B cell (primary cell): ENCODE measurements around the gene SLCO3A1. TPM values are rescaled to one million over a fixed set of nuclear protein-coding genes. Genes with fewer than 3 reads are reported as not detected.

Experiments used
- ATAC-seq: fragments of 200-7000 bp; cut with Tn5 transposase; one replicate; pipeline ENCODE4 v1.10.0; 2021; ENCODE audit warnings: low read depth, mild to moderate bottlenecking, moderate number of reproducible peaks, moderate library complexity
- CTCF ChIA-PET: fragments of 350-600 bp; sonication (Branson Sonifier 250); formaldehyde crosslinking; loops from one replicate; lab custom pipeline; 2021; ENCODE audit warnings: antibody characterized with exemption, inconsistent platforms; lab: Charles Lee
- POLR2A ChIA-PET: fragments of 350-600 bp; sonication (Branson Sonifier 250); formaldehyde crosslinking; loops from one replicate; lab custom pipeline; 2021; ENCODE audit warnings: antibody characterized with exemption; lab: Charles Lee
- DNase-seq: peaks from one replicate; pipeline ENCODE4 v3.0.0; 2013
- H2AFZ ChIP-seq: 2 replicates; pipeline ENCODE4 v1.6.1; 2012; ENCODE audit warnings: mild to moderate bottlenecking, low read depth, low read length; ENCODE audit not compliant: insufficient read depth, poor library complexity, severe bottlenecking
- H3K27ac ChIP-seq, 2 donors: 1 replicate in 1 of 2; 2 replicates in 1 of 2; pipeline ENCODE4 v1.5.1; 2012 to 2013; ENCODE audit warnings: low read length in 2 of 2, mild to moderate bottlenecking in 2 of 2, moderate library complexity in 1 of 2
- H3K27me3 ChIP-seq, 4 experiments: fragments of 200-600 bp in 1 of 4; sonication (generic) in 1 of 4; replicated peaks in 1 of 4; 1 replicate in 2 of 4; 2 replicates in 2 of 4; pipeline versions ENCODE4 v1.6.1 to v1.7.0; 2013 to 2016; ENCODE audit warnings: low read length in 3 of 4, mild to moderate bottlenecking in 2 of 4, mixed read lengths in 1 of 4, moderate library complexity in 1 of 4; ENCODE audit not compliant: insufficient read depth in 4 of 4, control insufficient read depth in 3 of 4; ENCODE audit errors: control extremely low read depth in 1 of 4
- H3K36me3 ChIP-seq, 2 experiments: replicated peaks in 1 of 2; 1 replicate in 1 of 2; 2 replicates in 1 of 2; pipeline versions ENCODE4 v1.6.1 to v1.7.1; 2013; ENCODE audit warnings: low read length in 1 of 2; ENCODE audit not compliant: insufficient read depth in 2 of 2, control insufficient read depth in 1 of 2; ENCODE audit errors: control extremely low read depth in 1 of 2, extremely low read depth in 1 of 2
- H3K4me1 ChIP-seq, 2 donors: fragments of 200-600 bp in 1 of 2; sonication (generic) in 1 of 2; 1 replicate in 1 of 2; 2 replicates in 1 of 2; pipeline versions ENCODE4 v1.5.1 to v1.6.1; 2013 to 2017; ENCODE audit warnings: low read length in 2 of 2; ENCODE audit not compliant: control insufficient read depth in 2 of 2, insufficient read depth in 2 of 2
- H3K4me2 ChIP-seq: replicated peaks from 2 replicates; pipeline ENCODE3; 2012; ENCODE audit warnings: mild to moderate bottlenecking, low read depth, low read length; ENCODE audit not compliant: poor library complexity, severe bottlenecking
- H3K4me3 ChIP-seq, 5 experiments: fragments of 200-600 bp in 1 of 5; sonication (generic) in 1 of 5; 1 replicate in 3 of 5; 2 replicates in 2 of 5; pipeline versions ENCODE4 v1.5.1 to v1.7.0; 2011 to 2016; ENCODE audit warnings: low read length in 4 of 5, mild to moderate bottlenecking in 4 of 5, low read depth in 2 of 5, control low read depth in 1 of 5, moderate library complexity in 1 of 5; ENCODE audit not compliant: insufficient read depth in 1 of 5; ENCODE audit errors: control extremely low read depth in 1 of 5, extremely low read depth in 1 of 5
- H3K79me2 ChIP-seq: fragments of 200-600 bp; sonication (generic); one replicate; pipeline ENCODE4 v1.6.0; 2016; ENCODE audit warnings: low read length; ENCODE audit not compliant: control insufficient read depth, insufficient read depth
- H3K9ac ChIP-seq: fragments of 200-600 bp; sonication (generic); 2 replicates; pipeline ENCODE4 v1.6.1; 2017; ENCODE audit warnings: mild to moderate bottlenecking, low read length, moderate library complexity
- H3K9me3 ChIP-seq, 3 donors: one replicate each; pipeline versions ENCODE4 v1.6.1 to v1.7.1; 2013; ENCODE audit warnings: low read length in 2 of 3; ENCODE audit not compliant: control insufficient read depth in 2 of 3, insufficient read depth in 1 of 3; ENCODE audit errors: control extremely low read depth in 1 of 3
- H4K20me1 ChIP-seq: 2 replicates; pipeline ENCODE4 v1.6.0; 2012; ENCODE audit warnings: mild to moderate bottlenecking, low read length; ENCODE audit not compliant: insufficient read depth, control insufficient read depth, poor library complexity, severe bottlenecking
- H3K27ac Mint-ChIP-seq: one replicate; pipeline ENCODE4 v1.8.0; 2021; ENCODE audit warnings: mixed read lengths
- H3K27me3 Mint-ChIP-seq: one replicate; pipeline ENCODE4 v1.8.0; 2021; ENCODE audit warnings: mixed read lengths
- H3K4me1 Mint-ChIP-seq: one replicate; pipeline ENCODE4 v1.8.0; 2021; ENCODE audit warnings: mixed read lengths
- H3K4me3 Mint-ChIP-seq: one replicate; pipeline ENCODE4 v1.8.0; 2021; ENCODE audit warnings: mixed read lengths
- H3K9me3 Mint-ChIP-seq: one replicate; pipeline ENCODE4 v1.8.0; 2022; ENCODE audit warnings: mixed read lengths; ENCODE audit not compliant: insufficient read depth
- EZH2 ChIP-seq: IDR thresholded peaks from 2 replicates; pipeline ENCODE4 v1.6.1; 2012; ENCODE audit warnings: borderline replicate concordance, low read depth, mild to moderate bottlenecking, moderate library complexity, low read length; ENCODE audit not compliant: insufficient read depth, poor library complexity, severe bottlenecking
- WGBS: methylation state at CpG from one replicate; pipeline ENCODE4 v1.1.5; 2013; ENCODE audit warnings: missing lambda C conversion rate; ENCODE audit not compliant: insufficient coverage; 5-methylcytosine and 5-hydroxymethylcytosine counted together
- intact Hi-C: fragments of 100-400 bp; cut with micrococcal nuclease; formaldehyde crosslinking; loops from one replicate; pipeline ENCODE4 v1.10.0; 2022
- polyA plus RNA-seq: library from polyadenylated mRNA; depleted of rRNA; stranded (reverse); fragments of >200 nt; gene quantifications from 2 replicates; pipeline ENCODE4 v1.2.3, GENCODE V29; 2012
- total RNA-seq, 2 donors: library from RNA; stranded (reverse); fragments of 120-200 nt in 1 of 2; gene quantifications; 1 replicate in 1 of 2; 2 replicates in 1 of 2; pipeline versions ENCODE4 v1.2.3 to v1.2.4, GENCODE V29; 2013 to 2022
- TF ChIP-seq, protein P1 (sequence below): fragments of 200-600 bp; IDR thresholded peaks from one replicate; pipeline ENCODE4 v1.8.0; 2022; ENCODE audit warnings: antibody characterized with exemption, mild to moderate bottlenecking

SLCO3A1 gene
- total and polyA plus RNA-seq, 2 donors (not counting 1 experiment from before 2014, with no cell fraction given), result 0.99 to 2.3 TPM

DNA sequence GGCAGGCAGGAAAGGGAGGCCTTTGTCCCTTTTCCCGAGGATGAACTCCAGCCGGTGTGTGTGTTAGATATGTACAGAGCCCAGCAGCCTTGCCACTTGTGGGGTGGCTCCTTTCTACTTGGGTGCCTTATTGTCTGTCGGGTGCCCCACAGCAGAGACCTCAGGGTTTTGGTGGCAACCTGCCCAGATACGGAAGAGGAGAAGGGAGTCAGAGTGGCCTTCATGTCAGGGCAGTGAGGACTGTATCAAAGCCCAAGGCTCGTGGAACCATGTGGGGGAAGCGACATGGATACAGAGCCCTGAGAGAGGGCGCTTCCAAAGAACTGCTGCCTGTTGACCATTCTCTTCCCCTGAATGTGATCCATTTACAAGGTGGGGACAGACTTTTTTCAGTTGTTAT, 166.2 kb downstream of the SLCO3A1 start:
- H3K79me2 ChIP-seq, result no peaks in the 10 kb centered on the region
- H3K27me3 ChIP-seq, result peaks cover 0 to 2% (median 0%) of the 10 kb centered on the region in 4 experiments
- H4K20me1 ChIP-seq, result no peaks in the 10 kb centered on the region
- intact Hi-C loops, result no loop called here
- H3K9me3 ChIP-seq, result no peaks in the 10 kb centered on the region
- no peak overlapping the region for H3K9ac ChIP-seq
- 97% methylated on average over 6 of the region's 7 CpGs for WGBS
- no peaks in the 10 kb centered on the region for H3K36me3 ChIP-seq
- no peak for DNase-seq
- ChIA-PET POLR2A (no interaction called here), CTCF (no interaction called here)
- H3K4me2 ChIP-seq, result no peak overlapping the region
- H3K4me3 ChIP-seq, result no peak overlapping the region
- ATAC-seq, result no peak
- TF ChIP-seq, protein P1, sequence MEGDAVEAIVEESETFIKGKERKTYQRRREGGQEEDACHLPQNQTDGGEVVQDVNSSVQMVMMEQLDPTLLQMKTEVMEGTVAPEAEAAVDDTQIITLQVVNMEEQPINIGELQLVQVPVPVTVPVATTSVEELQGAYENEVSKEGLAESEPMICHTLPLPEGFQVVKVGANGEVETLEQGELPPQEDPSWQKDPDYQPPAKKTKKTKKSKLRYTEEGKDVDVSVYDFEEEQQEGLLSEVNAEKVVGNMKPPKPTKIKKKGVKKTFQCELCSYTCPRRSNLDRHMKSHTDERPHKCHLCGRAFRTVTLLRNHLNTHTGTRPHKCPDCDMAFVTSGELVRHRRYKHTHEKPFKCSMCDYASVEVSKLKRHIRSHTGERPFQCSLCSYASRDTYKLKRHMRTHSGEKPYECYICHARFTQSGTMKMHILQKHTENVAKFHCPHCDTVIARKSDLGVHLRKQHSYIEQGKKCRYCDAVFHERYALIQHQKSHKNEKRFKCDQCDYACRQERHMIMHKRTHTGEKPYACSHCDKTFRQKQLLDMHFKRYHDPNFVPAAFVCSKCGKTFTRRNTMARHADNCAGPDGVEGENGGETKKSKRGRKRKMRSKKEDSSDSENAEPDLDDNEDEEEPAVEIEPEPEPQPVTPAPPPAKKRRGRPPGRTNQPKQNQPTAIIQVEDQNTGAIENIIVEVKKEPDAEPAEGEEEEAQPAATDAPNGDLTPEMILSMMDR, result no peak
- TF ChIP-seq EZH2, result no peak
- Mint-ChIP-seq H3K27ac (no peak overlapping the region), H3K27me3 (no peaks in the 10 kb centered on the region), H3K4me1 (no peaks in the 10 kb centered on the region), H3K4me3 (no peak overlapping the region), H3K9me3 (no peaks in the 10 kb centered on the region)
- H2AFZ ChIP-seq, result no peak overlapping the region
- H3K27ac ChIP-seq, result no peak overlapping the region
- H3K4me1 ChIP-seq, result no peaks in the 10 kb centered on the region

DNA sequence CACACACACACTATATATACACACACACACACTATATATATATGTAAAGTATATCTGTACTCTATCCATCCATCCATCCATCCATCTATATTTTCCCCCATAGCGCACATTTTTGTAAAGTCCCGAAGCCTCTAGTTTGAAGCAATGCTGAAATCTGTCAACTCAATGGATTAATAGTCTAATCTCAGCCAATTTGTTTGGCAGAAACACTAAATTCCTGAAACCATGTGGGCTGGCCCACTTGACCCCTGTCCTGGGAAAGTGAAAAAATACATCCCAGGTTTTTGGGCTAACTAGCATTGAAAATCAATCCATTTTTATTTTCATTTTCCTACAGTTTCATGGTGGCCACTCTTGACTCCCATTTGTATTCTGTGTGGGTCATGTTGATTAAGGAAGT, 166.7 kb downstream of the SLCO3A1 start:
- Mint-ChIP-seq H3K27ac (no peak overlapping the region), H3K4me1 (no peaks in the 10 kb centered on the region), H3K4me3 (no peak overlapping the region), H3K27me3 (no peaks in the 10 kb centered on the region), H3K9me3 (no peaks in the 10 kb centered on the region)
- Histone ChIP-seq H2AFZ (no peak overlapping the region), H3K4me2 (no peak overlapping the region), H4K20me1 (no peaks in the 10 kb centered on the region), H3K36me3 (no peaks in the 10 kb centered on the region), H3K27me3 (no peaks in the 10 kb centered on the region), H3K4me3 (no peak overlapping the region), H3K4me1 (no peaks in the 10 kb centered on the region), H3K27ac (no peak overlapping the region), H3K79me2 (no peaks in the 10 kb centered on the region), H3K9me3 (no peaks in the 10 kb centered on the region), H3K9ac (no peak overlapping the region)
- ChIA-PET CTCF (no interaction called here), POLR2A (no interaction called here)
- ATAC-seq (no peak), DNase-seq (no peak)
- WGBS, result 100% methylated on average over 2 of the region's 2 CpGs
- intact Hi-C loops, result no loop called here
- no peak for TF ChIP-seq EZH2
- TF ChIP-seq, protein P1, result no peak
